ENCODE data around the gene ZNF479. TPM values are rescaled to one million over a fixed set of nuclear protein-coding genes. Genes with fewer than 3 reads are reported as not detected.

The ZNF479 gene
- total and polyA plus RNA-seq, 2 of the 13 experiments (the other 11 are each of a cell fraction or from before 2014, with no cell fraction given), result not detected

- POLR2A ChIA-PET, result no interaction called here
- Histone ChIP-seq H3K4me2 (ENCODE audit: low read depth, low read length) (no peak overlapping the region), H3K27ac (ENCODE audit: extremely low read length, insufficient read depth, low read length) (no peak overlapping the region), H3K79me2 (ENCODE audit: insufficient read depth, low read length) (no peaks in the 10 kb centered on the region), H4K20me1 (ENCODE audit: insufficient read depth, low read length) (no peaks in the 10 kb centered on the region), H3K9ac (ENCODE audit: insufficient read depth, low read depth, low read length) (no peak overlapping the region), H3K4me1 (ENCODE audit: insufficient read depth, low read length) (no peaks in the 10 kb centered on the region), H3K9me3 (ENCODE audit: low read length) (peaks cover 65% of the 10 kb centered on the region), H3K4me3 (replicated peaks in 1 of 3; ENCODE audit: insufficient read depth in 1 of 3, low read depth in 2 of 3, low read length in 3 of 3) (no peak overlapping the region), H2AFZ (ENCODE audit: low read length) (no peak overlapping the region), H3K27me3 (ENCODE audit: control insufficient read depth in 1 of 2, insufficient read depth in 2 of 2, low read length in 2 of 2) (no peaks in the 10 kb centered on the region), H3K36me3 (replicated peaks in 1 of 2; ENCODE audit: control insufficient read depth in 1 of 2, insufficient read depth in 2 of 2, low read length in 2 of 2) (no peaks in the 10 kb centered on the region)
- TF ChIP-seq USF2 (IDR thresholded peaks at IDR 0.05; ENCODE audit: low read depth, low read length) (no peak), USF2 (CRISPR knock-in tag; IDR thresholded peaks at IDR 0.05; ENCODE audit: borderline replicate concordance) (no peak), CREB1 (IDR thresholded peaks at IDR 0.05) (no peak), CREB1 (CRISPR knock-in tag; IDR thresholded peaks at IDR 0.05) (no peak), ZBTB7A (CRISPR knock-in tag; IDR thresholded peaks at IDR 0.05) (no peak)
- TF ChIP-seq, protein P1, sequence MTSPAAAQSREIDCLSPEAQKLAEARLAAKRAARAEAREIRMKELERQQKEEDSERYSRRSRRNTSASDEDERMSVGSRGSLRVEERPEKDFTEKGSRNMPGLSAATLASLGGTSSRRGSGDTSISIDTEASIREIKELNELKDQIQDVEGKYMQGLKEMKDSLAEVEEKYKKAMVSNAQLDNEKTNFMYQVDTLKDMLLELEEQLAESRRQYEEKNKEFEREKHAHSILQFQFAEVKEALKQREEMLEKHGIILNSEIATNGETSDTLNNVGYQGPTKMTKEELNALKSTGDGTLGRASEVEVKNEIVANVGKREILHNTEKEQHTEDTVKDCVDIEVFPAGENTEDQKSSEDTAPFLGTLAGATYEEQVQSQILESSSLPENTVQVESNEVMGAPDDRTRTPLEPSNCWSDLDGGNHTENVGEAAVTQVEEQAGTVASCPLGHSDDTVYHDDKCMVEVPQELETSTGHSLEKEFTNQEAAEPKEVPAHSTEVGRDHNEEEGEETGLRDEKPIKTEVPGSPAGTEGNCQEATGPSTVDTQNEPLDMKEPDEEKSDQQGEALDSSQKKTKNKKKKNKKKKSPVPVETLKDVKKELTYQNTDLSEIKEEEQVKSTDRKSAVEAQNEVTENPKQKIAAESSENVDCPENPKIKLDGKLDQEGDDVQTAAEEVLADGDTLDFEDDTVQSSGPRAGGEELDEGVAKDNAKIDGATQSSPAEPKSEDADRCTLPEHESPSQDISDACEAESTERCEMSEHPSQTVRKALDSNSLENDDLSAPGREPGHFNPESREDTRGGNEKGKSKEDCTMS (CRISPR knock-in tag; conservative IDR thresholded peaks at IDR 0.05), result no peak
- 2% methylated on average over 4 of the region's 6 CpGs for WGBS (ENCODE audit: low lambda C conversion rate)
- intact Hi-C loops (cut with micrococcal nuclease; ENCODE audit: unreplicated experiment) (no loop called here), in situ Hi-C loops (cut with HindIII; ENCODE audit: extremely low pct_ligation_motif_present, low pct_unique_long_range_greater_than_20kb) (no loop called here)
- ATAC-seq (no peak), DNase-seq (ENCODE audit: low spot score) (no peak), FAIRE-seq (no peak)
- CTCF ChIA-PET (ENCODE audit: low intra/inter-chr PET ratio, low total read pairs), result no interaction called here
- no TSS peak for BruUV-seq (replicated peaks)
Measured at GRCh38 chr7:57178768-57179139, 46.5 kb upstream of the ZNF479 start.
